ENCODE data around the gene STK11IP.
A peak's percentile ranks its signal among the peaks of the same experiment; 100 is the strongest.

STK11IP gene

DNA sequence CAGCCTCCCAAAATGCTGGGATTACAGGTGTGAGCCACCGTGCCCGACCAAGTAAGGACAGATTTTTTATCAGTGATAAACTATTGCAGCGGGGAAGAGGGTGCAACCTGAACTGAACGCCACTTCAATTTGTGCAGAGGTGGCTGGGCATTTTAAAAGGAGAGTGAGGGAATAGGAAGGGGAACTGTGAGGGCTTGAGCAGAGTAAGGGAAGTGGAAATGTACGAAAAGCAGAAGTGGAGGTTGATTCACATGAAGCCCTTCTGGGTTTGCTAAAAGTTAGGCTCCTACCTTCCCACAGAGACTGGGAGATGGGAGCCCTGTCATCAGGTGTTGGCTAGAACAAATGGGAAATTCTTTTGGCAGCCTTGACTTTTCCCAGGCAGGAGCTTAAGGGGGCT, 6.1 kb downstream of the STK11IP start:
- Histone ChIP-seq H3K79me2 (ENCODE audit: low read length) (no peaks in the 10 kb centered on the region), H3K27me3 (ENCODE audit: low read depth, low read length) (no peaks in the 10 kb centered on the region), H3K9me3 (ENCODE audit: insufficient read depth, low read length) (no peaks in the 10 kb centered on the region), H3K27ac (ENCODE audit: low read length) (peak overlapping the region; percentile 66), H3K4me1 (ENCODE audit: low read length) (peaks cover 14% of the 10 kb centered on the region), H3K36me3 (replicated peaks; ENCODE audit: low read depth, low read length) (peaks cover 2% of the 10 kb centered on the region), H2AFZ (ENCODE audit: low read depth, low read length) (no peak overlapping the region), H3K4me2 (ENCODE audit: low read length) (peak overlapping the region; percentile 41), H4K20me1 (ENCODE audit: insufficient read depth, low read length) (no peaks in the 10 kb centered on the region), H3K9ac (ENCODE audit: low read length) (no peak overlapping the region), H3K4me3 (ENCODE audit: low read length) (no peak overlapping the region)
- TF ChIP-seq EZH2phosphoT487 (IDR thresholded peaks at IDR 0.05; ENCODE audit: low read depth): no peak
- TF ChIP-seq, protein P1, sequence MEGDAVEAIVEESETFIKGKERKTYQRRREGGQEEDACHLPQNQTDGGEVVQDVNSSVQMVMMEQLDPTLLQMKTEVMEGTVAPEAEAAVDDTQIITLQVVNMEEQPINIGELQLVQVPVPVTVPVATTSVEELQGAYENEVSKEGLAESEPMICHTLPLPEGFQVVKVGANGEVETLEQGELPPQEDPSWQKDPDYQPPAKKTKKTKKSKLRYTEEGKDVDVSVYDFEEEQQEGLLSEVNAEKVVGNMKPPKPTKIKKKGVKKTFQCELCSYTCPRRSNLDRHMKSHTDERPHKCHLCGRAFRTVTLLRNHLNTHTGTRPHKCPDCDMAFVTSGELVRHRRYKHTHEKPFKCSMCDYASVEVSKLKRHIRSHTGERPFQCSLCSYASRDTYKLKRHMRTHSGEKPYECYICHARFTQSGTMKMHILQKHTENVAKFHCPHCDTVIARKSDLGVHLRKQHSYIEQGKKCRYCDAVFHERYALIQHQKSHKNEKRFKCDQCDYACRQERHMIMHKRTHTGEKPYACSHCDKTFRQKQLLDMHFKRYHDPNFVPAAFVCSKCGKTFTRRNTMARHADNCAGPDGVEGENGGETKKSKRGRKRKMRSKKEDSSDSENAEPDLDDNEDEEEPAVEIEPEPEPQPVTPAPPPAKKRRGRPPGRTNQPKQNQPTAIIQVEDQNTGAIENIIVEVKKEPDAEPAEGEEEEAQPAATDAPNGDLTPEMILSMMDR (IDR thresholded peaks at IDR 0.05; ENCODE audit: low read depth, low read length): no peak

DNA sequence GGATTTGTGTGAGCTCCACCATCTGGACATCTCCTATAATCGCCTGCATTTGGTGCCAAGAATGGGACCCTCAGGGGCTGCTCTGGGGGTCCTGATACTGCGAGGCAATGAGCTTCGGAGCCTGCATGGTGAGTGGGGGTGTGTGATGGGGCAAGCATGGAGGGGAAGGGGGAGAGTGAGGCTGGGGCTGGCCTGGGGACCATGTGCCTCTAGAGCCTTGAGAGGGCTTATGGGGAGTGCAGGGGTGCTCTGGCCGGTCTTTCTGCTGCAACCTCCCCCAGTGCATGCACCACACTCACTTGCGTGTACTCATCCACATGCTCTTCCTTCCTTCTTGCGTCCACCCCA, 7.9 kb downstream of the STK11IP start:
- no peaks in the 10 kb centered on the region for H3K27me3 ChIP-seq (ENCODE audit: low read depth, low read length)
- H3K9ac ChIP-seq (ENCODE audit: low read length): no peak overlapping the region
- no peaks in the 10 kb centered on the region for H3K9me3 ChIP-seq (ENCODE audit: insufficient read depth, low read length)
- no peak overlapping the region for H3K27ac ChIP-seq (ENCODE audit: low read length)
- H3K4me3 ChIP-seq (ENCODE audit: low read length): no peak overlapping the region
- no peak overlapping the region for H3K4me2 ChIP-seq (ENCODE audit: low read length)
- no peaks in the 10 kb centered on the region for H3K79me2 ChIP-seq (ENCODE audit: low read length)
- TF ChIP-seq, protein P1 (IDR thresholded peaks at IDR 0.05; ENCODE audit: low read depth, low read length): no peak
- TF ChIP-seq EZH2phosphoT487 (IDR thresholded peaks at IDR 0.05; ENCODE audit: low read depth): no peak
- peaks cover 14% of the 10 kb centered on the region for H3K4me1 ChIP-seq (ENCODE audit: low read length)
- H4K20me1 ChIP-seq (ENCODE audit: insufficient read depth, low read length): no peaks in the 10 kb centered on the region
- no peak overlapping the region for H2AFZ ChIP-seq (ENCODE audit: low read depth, low read length)
- peaks cover 2% of the 10 kb centered on the region for H3K36me3 ChIP-seq (replicated peaks; ENCODE audit: low read depth, low read length)

DNA sequence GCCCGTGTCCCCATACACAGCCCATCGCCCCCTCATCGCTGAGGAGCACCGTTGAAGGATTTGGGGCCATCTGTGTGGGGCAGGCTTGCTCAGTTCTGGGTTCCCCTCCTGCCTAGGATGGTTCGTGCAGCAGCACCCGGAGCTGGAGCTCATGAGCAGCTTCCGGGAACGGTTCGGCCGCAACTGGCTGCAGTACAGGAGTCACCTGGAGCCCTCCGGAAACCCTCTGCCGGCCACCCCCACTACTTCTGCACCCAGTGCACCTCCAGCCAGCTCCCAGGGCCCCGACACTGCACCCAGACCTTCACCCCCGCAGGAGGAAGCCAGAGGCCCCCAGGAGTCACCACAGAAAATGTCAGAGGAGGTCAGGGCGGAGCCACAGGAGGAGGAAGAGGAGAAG, 10.3 kb downstream of the STK11IP start:
- H3K9ac ChIP-seq (ENCODE audit: low read length): no peak overlapping the region
- no peak overlapping the region for H3K27ac ChIP-seq (ENCODE audit: low read length)
- no peak overlapping the region for H2AFZ ChIP-seq (ENCODE audit: low read depth, low read length)
- peaks cover 23% of the 10 kb centered on the region for H3K4me1 ChIP-seq (ENCODE audit: low read length)
- H3K79me2 ChIP-seq (ENCODE audit: low read length): no peaks in the 10 kb centered on the region
- H3K36me3 ChIP-seq (replicated peaks; ENCODE audit: low read depth, low read length): no peaks in the 10 kb centered on the region
- H3K4me3 ChIP-seq (ENCODE audit: low read length): no peak overlapping the region
- H3K4me2 ChIP-seq (ENCODE audit: low read length): no peak overlapping the region
- TF ChIP-seq, protein P1 (IDR thresholded peaks at IDR 0.05; ENCODE audit: low read depth, low read length): no peak
- TF ChIP-seq EZH2phosphoT487 (IDR thresholded peaks at IDR 0.05; ENCODE audit: low read depth): no peak
- H4K20me1 ChIP-seq (ENCODE audit: insufficient read depth, low read length): no peaks in the 10 kb centered on the region
- no peaks in the 10 kb centered on the region for H3K27me3 ChIP-seq (ENCODE audit: low read depth, low read length)
- no peaks in the 10 kb centered on the region for H3K9me3 ChIP-seq (ENCODE audit: insufficient read depth, low read length)

DNA sequence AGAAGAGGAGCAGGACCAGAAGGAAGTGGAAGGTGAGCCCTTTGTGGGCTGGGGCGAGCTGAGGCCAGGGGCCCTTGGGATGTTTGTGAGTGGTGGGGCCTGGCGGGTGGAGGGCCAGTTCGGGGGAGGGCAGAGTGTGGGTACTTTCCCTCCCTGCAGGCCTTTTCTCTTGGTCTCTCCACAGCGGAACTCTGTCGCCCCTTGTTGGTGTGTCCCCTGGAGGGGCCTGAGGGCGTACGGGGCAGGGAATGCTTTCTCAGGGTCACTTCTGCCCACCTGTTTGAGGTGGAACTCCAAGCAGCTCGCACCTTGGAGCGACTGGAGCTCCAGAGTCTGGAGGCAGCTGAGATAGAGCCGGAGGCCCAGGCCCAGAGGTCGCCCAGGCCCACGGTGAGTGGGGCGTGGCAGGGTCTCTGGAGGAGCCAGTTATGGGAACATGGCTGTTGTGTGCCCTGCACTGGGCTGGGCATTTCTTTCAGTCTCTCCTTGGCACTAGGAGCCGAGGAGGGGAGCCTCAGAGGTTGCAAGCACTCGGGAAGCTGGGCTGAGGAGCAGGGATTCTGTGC, 10.8 kb downstream of the STK11IP start:
- no peak for TF ChIP-seq EZH2phosphoT487 (IDR thresholded peaks at IDR 0.05; ENCODE audit: low read depth)
- TF ChIP-seq, protein P1 (IDR thresholded peaks at IDR 0.05; ENCODE audit: low read depth, low read length): no peak
- no peak overlapping the region for H3K9ac ChIP-seq (ENCODE audit: low read length)

More for the DNA sequence above, 10.8 kb downstream of the STK11IP start:
- Histone ChIP-seq H3K36me3 (replicated peaks; ENCODE audit: low read depth, low read length) (no peaks in the 10 kb centered on the region), H3K9me3 (ENCODE audit: insufficient read depth, low read length) (no peaks in the 10 kb centered on the region), H3K27ac (ENCODE audit: low read length) (no peak overlapping the region), H3K4me3 (ENCODE audit: low read length) (no peak overlapping the region), H3K27me3 (ENCODE audit: low read depth, low read length) (no peaks in the 10 kb centered on the region), H3K4me2 (ENCODE audit: low read length) (no peak overlapping the region), H3K79me2 (ENCODE audit: low read length) (no peaks in the 10 kb centered on the region), H2AFZ (ENCODE audit: low read depth, low read length) (no peak overlapping the region), H4K20me1 (ENCODE audit: insufficient read depth, low read length) (no peaks in the 10 kb centered on the region), H3K4me1 (ENCODE audit: low read length) (peaks cover 20% of the 10 kb centered on the region)
